Trophoblast cell (in vitro differentiated cells and primary cell): Measurements from ENCODE around the gene MPIG6B.

Experiments
- DNase-seq, 2 donors: peaks; one replicate each; pipeline ENCODE4 v3.0.0-alpha.2; 2016
- H2AFZ ChIP-seq: 2 replicates; pipeline ENCODE4 v1.6.1; 2013; ENCODE audit warnings: low read length, moderate library complexity, mild to moderate bottlenecking; ENCODE audit not compliant: insufficient read depth, poor library complexity
- H2AK5ac ChIP-seq: 2 replicates; pipeline ENCODE4 v1.6.1; 2013; ENCODE audit warnings: mild to moderate bottlenecking, low read length
- H2BK120ac ChIP-seq: 2 replicates; pipeline ENCODE4 v1.6.1; 2013; ENCODE audit warnings: low read length, mild to moderate bottlenecking, moderate library complexity; ENCODE audit not compliant: insufficient read depth, poor library complexity
- H2BK12ac ChIP-seq: 2 replicates; pipeline ENCODE4 v1.6.1; 2013; ENCODE audit warnings: mild to moderate bottlenecking, low read length, moderate library complexity
- H2BK5ac ChIP-seq: 2 replicates; pipeline ENCODE4 v1.6.1; 2013; ENCODE audit warnings: low read length, low read depth, moderate library complexity, mild to moderate bottlenecking; ENCODE audit not compliant: poor library complexity
- H3K14ac ChIP-seq: 2 replicates; pipeline ENCODE4 v1.6.1; 2013; ENCODE audit warnings: mild to moderate bottlenecking, low read length
- H3K18ac ChIP-seq: 2 replicates; pipeline ENCODE4 v1.6.1; 2013; ENCODE audit warnings: mild to moderate bottlenecking, low read length
- H3K23ac ChIP-seq: 2 replicates; pipeline ENCODE4 v1.6.1; 2013; ENCODE audit warnings: low read length
- H3K27ac ChIP-seq: 2 replicates; pipeline ENCODE4 v1.5.1; 2013; ENCODE audit warnings: low read depth, mild to moderate bottlenecking, inconsistent platforms, low read length, moderate library complexity
- H3K27me3 ChIP-seq: 2 replicates; pipeline ENCODE4 v1.6.1; 2013; ENCODE audit warnings: inconsistent platforms, mild to moderate bottlenecking, low read length, moderate library complexity; ENCODE audit not compliant: insufficient read depth
- H3K36me3 ChIP-seq, 2 experiments: 1 replicate in 1 of 2; 2 replicates in 1 of 2; pipeline ENCODE4 v1.6.1; 2013; ENCODE audit warnings: low read length in 2 of 2, mild to moderate bottlenecking in 2 of 2, moderate library complexity in 1 of 2; ENCODE audit not compliant: insufficient read depth in 2 of 2, control insufficient read depth in 1 of 2
- H3K4ac ChIP-seq: 2 replicates; pipeline ENCODE4 v1.6.1; 2013; ENCODE audit warnings: low read depth, mild to moderate bottlenecking, low read length, moderate library complexity
- H3K4me1 ChIP-seq, 2 experiments: 1 replicate in 1 of 2; 2 replicates in 1 of 2; pipeline ENCODE4 v1.6.1; 2013; ENCODE audit warnings: low read length in 2 of 2, mild to moderate bottlenecking in 2 of 2, moderate library complexity in 1 of 2; ENCODE audit not compliant: insufficient read depth in 2 of 2, control insufficient read depth in 1 of 2
- H3K4me2 ChIP-seq: 2 replicates; pipeline ENCODE4 v1.6.1; 2013; ENCODE audit warnings: inconsistent platforms, mild to moderate bottlenecking, low read length, moderate library complexity
- H3K4me3 ChIP-seq: 2 replicates; pipeline ENCODE4 v1.5.1; 2013; ENCODE audit warnings: mild to moderate bottlenecking, low read depth, low read length, inconsistent platforms
- H3K79me1 ChIP-seq: one replicate; pipeline ENCODE4 v1.6.1; 2013; ENCODE audit warnings: low read length
- H3K79me2 ChIP-seq: 2 replicates; pipeline ENCODE4 v1.6.1; 2013; ENCODE audit warnings: low read length, mild to moderate bottlenecking; ENCODE audit not compliant: control insufficient read depth, insufficient read depth, poor library complexity
- H3K9ac ChIP-seq: 2 replicates; pipeline ENCODE4 v1.6.1; 2013; ENCODE audit warnings: mild to moderate bottlenecking, low read length
- H3K9me3 ChIP-seq: 2 replicates; pipeline ENCODE4 v1.6.1; 2013; ENCODE audit warnings: low read depth, mild to moderate bottlenecking, control low read depth, inconsistent platforms, low read length; ENCODE audit not compliant: insufficient read depth
- H4K12ac ChIP-seq: 2 replicates; pipeline ENCODE4 v1.6.1; 2013; ENCODE audit warnings: low read depth, mild to moderate bottlenecking, low read length, moderate library complexity
- H4K8ac ChIP-seq: 2 replicates; pipeline ENCODE4 v1.6.1; 2013; ENCODE audit warnings: low read depth, mild to moderate bottlenecking, low read length, moderate library complexity
- H4K91ac ChIP-seq: one replicate; pipeline ENCODE4 v1.6.1; 2013; ENCODE audit warnings: low read depth, mild to moderate bottlenecking, low read length, moderate library complexity
- WGBS: extraction: QIAGEN DNeasy Blood & Tissue Kit; methylation state at CpG from one replicate; pipeline ENCODE4 v1.1.7; 2013; ENCODE audit warnings: missing lambda C conversion rate; ENCODE audit not compliant: insufficient read length, insufficient coverage; ENCODE audit errors: extremely low coverage; 5-methylcytosine and 5-hydroxymethylcytosine counted together

MPIG6B gene

GRCh38 chr6:31764198-31764597 lies 41.0 kb downstream of the MPIG6B start:
- no peak overlapping the region for H2BK12ac ChIP-seq
- no peak overlapping the region for H2BK120ac ChIP-seq
- no peak overlapping the region for H3K14ac ChIP-seq
- no peak overlapping the region for H4K91ac ChIP-seq
- H2AFZ ChIP-seq: no peak overlapping the region
- no CpG with 5 or more reads among the region's 4 CpGs for WGBS
- peaks cover 0 to 3% of the 10 kb centered on the region in 2 experiments for H3K36me3 ChIP-seq
- H3K4me3 ChIP-seq: no peak overlapping the region
- DNase-seq: no peak
- no peak overlapping the region for H2AK5ac ChIP-seq
- no peak overlapping the region for H3K4ac ChIP-seq
- no peak overlapping the region for H3K27ac ChIP-seq
- no peak overlapping the region for H3K18ac ChIP-seq
- no peak overlapping the region for H3K4me2 ChIP-seq
- H3K4me1 ChIP-seq: peaks cover 13 to 21% of the 10 kb centered on the region in 2 experiments
- no peaks in the 10 kb centered on the region for H3K79me2 ChIP-seq
- H3K9me3 ChIP-seq: peaks cover 2% of the 10 kb centered on the region
- H4K12ac ChIP-seq: no peak overlapping the region
- H2BK5ac ChIP-seq: no peak overlapping the region
- H3K23ac ChIP-seq: no peak overlapping the region
- peaks cover 4% of the 10 kb centered on the region for H3K79me1 ChIP-seq
- H3K27me3 ChIP-seq: no peaks in the 10 kb centered on the region
- H4K8ac ChIP-seq: no peak overlapping the region
- no peak overlapping the region for H3K9ac ChIP-seq

- no peak overlapping the region for H3K4me2 ChIP-seq
- peaks cover 11 to 21% of the 10 kb centered on the region in 2 experiments for H3K4me1 ChIP-seq
- H3K79me1 ChIP-seq: peaks cover 4% of the 10 kb centered on the region
- H3K36me3 ChIP-seq: no peaks in the 10 kb centered on the region
- no peak overlapping the region for H2BK120ac ChIP-seq
- H4K8ac ChIP-seq: no peak overlapping the region
- H3K4me3 ChIP-seq: no peak overlapping the region
- H3K79me2 ChIP-seq: no peaks in the 10 kb centered on the region
- H2AFZ ChIP-seq: no peak overlapping the region
- no peak overlapping the region for H4K91ac ChIP-seq
- no peak overlapping the region for H3K23ac ChIP-seq
- no peaks in the 10 kb centered on the region for H3K9me3 ChIP-seq
- no CpG with 5 or more reads among the region's 9 CpGs for WGBS
- H3K27me3 ChIP-seq: no peaks in the 10 kb centered on the region
- DNase-seq: no peak
- H3K27ac ChIP-seq: no peak overlapping the region
- no peak overlapping the region for H2BK5ac ChIP-seq
- H3K4ac ChIP-seq: no peak overlapping the region
- H3K18ac ChIP-seq: no peak overlapping the region
- H3K14ac ChIP-seq: no peak overlapping the region
- no peak overlapping the region for H3K9ac ChIP-seq
- no peak overlapping the region for H4K12ac ChIP-seq
- no peak overlapping the region for H2AK5ac ChIP-seq
- no peak overlapping the region for H2BK12ac ChIP-seq
These were observed 42.4 kb downstream of the MPIG6B start for GRCh38 chr6:31765559-31765909.

GRCh38 chr6:31765910-31766794 lies 43.0 kb downstream of the MPIG6B start:
- DNase-seq: peak in 1 of 2 donors; percentile 57
- H3K79me2 ChIP-seq: no peaks in the 10 kb centered on the region
- H3K4me2 ChIP-seq: peak overlapping the region; percentile 55
- H3K79me1 ChIP-seq: peaks cover 4% of the 10 kb centered on the region
- no peak overlapping the region for H4K12ac ChIP-seq
- H3K23ac ChIP-seq: no peak overlapping the region
- H3K27me3 ChIP-seq: no peaks in the 10 kb centered on the region
- H4K8ac ChIP-seq: no peak overlapping the region
- no peak overlapping the region for H3K27ac ChIP-seq
- H3K4me1 ChIP-seq: peaks cover 11 to 21% of the 10 kb centered on the region in 2 experiments
- no peak overlapping the region for H4K91ac ChIP-seq
- WGBS: no CpG with 5 or more reads among the region's 42 CpGs
- H3K4ac ChIP-seq: no peak overlapping the region
- no peak overlapping the region for H3K9ac ChIP-seq
- no peak overlapping the region for H2AFZ ChIP-seq
- no peak overlapping the region for H2BK12ac ChIP-seq
- H3K4me3 ChIP-seq: no peak overlapping the region
- H3K18ac ChIP-seq: no peak overlapping the region
- H3K14ac ChIP-seq: no peak overlapping the region
- H3K9me3 ChIP-seq: no peaks in the 10 kb centered on the region
- no peak overlapping the region for H2BK120ac ChIP-seq
- H2BK5ac ChIP-seq: no peak overlapping the region
- H2AK5ac ChIP-seq: peak overlapping the region; percentile 1
- no peaks in the 10 kb centered on the region for H3K36me3 ChIP-seq

GRCh38 chr6:31767096-31767645 lies 44.0 kb downstream of the MPIG6B start:
- Histone ChIP-seq H2BK12ac (peak overlapping the region; percentile 15), H3K79me1 (peaks cover 4% of the 10 kb centered on the region), H3K14ac (no peak overlapping the region), H2BK5ac (no peak overlapping the region), H3K4ac (no peak overlapping the region), H3K23ac (no peak overlapping the region), H3K4me3 (no peak overlapping the region), H3K27me3 (no peaks in the 10 kb centered on the region), H2AK5ac (peak overlapping the region; percentile 18), H2BK120ac (no peak overlapping the region), H3K4me1 (peaks cover 11 to 21% of the 10 kb centered on the region in 2 experiments), H3K18ac (peak overlapping the region; percentile 8), H4K8ac (peak overlapping the region; percentile 2), H3K9ac (peak overlapping the region; percentile 31), H3K79me2 (no peaks in the 10 kb centered on the region), H4K12ac (no peak overlapping the region), H3K36me3 (no peaks in the 10 kb centered on the region), H3K27ac (no peak overlapping the region), H3K9me3 (no peaks in the 10 kb centered on the region), H4K91ac (peak overlapping the region; percentile 20), H2AFZ (no peak overlapping the region), H3K4me2 (no peak overlapping the region)
- no peak for DNase-seq
- WGBS: no CpG with 5 or more reads among the region's 6 CpGs
